Pons (tissue), 1 donor: ENCODE results near the gene SNAPC4.

ENCODE experiments used
- DNase-seq: peaks from one replicate; pipeline ENCODE4 v3.0.0-alpha.2; 2016; ENCODE audit warnings: low spot score

Gene SNAPC4

GRCh38 chr9:136400038-136400834 is at the start of gene SNAPC4:
Gene SNAPC4 (minus strand): TSS chr9:136400170. CDS start chr9:136398428, 1,742 bp downstream.
- peak; percentile 72 for DNase-seq

GRCh38 chr9:136448655-136449054 is 48.7 kb upstream of the SNAPC4 start:
- no peak for DNase-seq

- DNase-seq = no peak
Measured at GRCh38 chr9:136447173-136447778, 47.3 kb upstream of the SNAPC4 start.

GRCh38 chr9:136445799-136446198 is 45.8 kb upstream of the SNAPC4 start:
- DNase-seq = no peak

- DNase-seq = no peak
Measured at GRCh38 chr9:136444102-136444501, 44.1 kb upstream of the SNAPC4 start.

- no peak for DNase-seq
Measured at GRCh38 chr9:136443687-136444086, 43.7 kb upstream of the SNAPC4 start.

- no peak for DNase-seq
Measured at GRCh38 chr9:136443087-136443486, 43.1 kb upstream of the SNAPC4 start.

- no peak for DNase-seq
Measured at GRCh38 chr9:136442265-136442664, 42.3 kb upstream of the SNAPC4 start.

- no peak for DNase-seq
Measured at GRCh38 chr9:136441681-136442245, 41.8 kb upstream of the SNAPC4 start.

GRCh38 chr9:136441191-136441680 is 41.3 kb upstream of the SNAPC4 start:
- no peak for DNase-seq

GRCh38 chr9:136439481-136440408 is 39.8 kb upstream of the SNAPC4 start, which contains the start of gene INPP5E:
Gene INPP5E (minus strand): TSS chr9:136439845. CDS start chr9:136439419, 426 bp downstream.
- DNase-seq = no peak

GRCh38 chr9:136438548-136439480 is 38.8 kb upstream of the SNAPC4 start:
- no peak for DNase-seq

- no peak for DNase-seq
Measured at GRCh38 chr9:136437839-136438547, 38.0 kb upstream of the SNAPC4 start.

- no peak for DNase-seq
Measured at GRCh38 chr9:136437430-136437829, 37.5 kb upstream of the SNAPC4 start.

- DNase-seq = no peak
Measured at GRCh38 chr9:136436055-136436634, 36.2 kb upstream of the SNAPC4 start.

- DNase-seq = no peak
Measured at GRCh38 chr9:136434580-136435169, 34.7 kb upstream of the SNAPC4 start.

- DNase-seq = no peak
Measured at GRCh38 chr9:136433849-136434579, 34.0 kb upstream of the SNAPC4 start.

GRCh38 chr9:136433043-136433715 is 33.2 kb upstream of the SNAPC4 start:
- DNase-seq = no peak
